NCI-H345 treated with DMSO at 0.1 percent for 48 hours (cell line): ENCODE data around the gene TMEM204.

ENCODE experiments used
- DNase-seq: peaks from one replicate; lab custom pipeline; 2025; ENCODE audit not compliant: unreplicated experiment; lab: John Stamatoyannopoulos, UW

TMEM204 gene

GRCh38 chr16:1499756-1500464 is 33.6 kb upstream of the TMEM204 start:
- DNase-seq: no peak

- DNase-seq: no peak
Observed at GRCh38 chr16:1500465-1501150, 32.9 kb upstream of the TMEM204 start.

GRCh38 chr16:1501630-1502029 is 31.8 kb upstream of the TMEM204 start:
- no peak for DNase-seq

GRCh38 chr16:1502092-1503004 is 31.1 kb upstream of the TMEM204 start:
- DNase-seq: no peak

GRCh38 chr16:1503110-1503955 is 30.1 kb upstream of the TMEM204 start:
- no peak for DNase-seq

GRCh38 chr16:1505073-1505844 is 28.2 kb upstream of the TMEM204 start:
- DNase-seq: no peak

- DNase-seq: no peak
Observed at GRCh38 chr16:1505912-1506311, 27.6 kb upstream of the TMEM204 start.

GRCh38 chr16:1506494-1507213 is 26.8 kb upstream of the TMEM204 start:
- no peak for DNase-seq

GRCh38 chr16:1508494-1509187 is 24.8 kb upstream of the TMEM204 start:
- DNase-seq: no peak

- DNase-seq: no peak
Observed at GRCh38 chr16:1509307-1510221, 23.9 kb upstream of the TMEM204 start.

- no peak for DNase-seq
Observed at GRCh38 chr16:1510272-1510671, 23.2 kb upstream of the TMEM204 start.

GRCh38 chr16:1510941-1511351 is 22.5 kb upstream of the TMEM204 start:
- DNase-seq: no peak

GRCh38 chr16:1511662-1512569 is 21.6 kb upstream of the TMEM204 start:
- DNase-seq: no peak

GRCh38 chr16:1512774-1513173 is 20.7 kb upstream of the TMEM204 start:
- DNase-seq: no peak

- no peak for DNase-seq
Observed at GRCh38 chr16:1514507-1514906, 19.0 kb upstream of the TMEM204 start.

GRCh38 chr16:1518626-1519135 is 14.8 kb upstream of the TMEM204 start:
- no peak for DNase-seq
